Stimulated activated CD8-positive, alpha-beta memory T cell treated with anti-CD3 and anti-CD28 coated beads, Interleukin-4, amount 100 ng/mL, for 4 hours (primary cell): ENCODE results near the gene FLT3LG.
"Not testable (repeated sequence)": the region's sequence is repeated elsewhere in the genome, so short reads cannot be mapped to it uniquely, and the experiment has no call there.

Experiments used
- DNase-seq, 2 donors: peaks; one replicate each; pipeline ENCODE4 v3.0.0-alpha.2; 2020; ENCODE audit warnings: low read depth in 2 of 2, low spot score in 1 of 2

The FLT3LG gene

DNA sequence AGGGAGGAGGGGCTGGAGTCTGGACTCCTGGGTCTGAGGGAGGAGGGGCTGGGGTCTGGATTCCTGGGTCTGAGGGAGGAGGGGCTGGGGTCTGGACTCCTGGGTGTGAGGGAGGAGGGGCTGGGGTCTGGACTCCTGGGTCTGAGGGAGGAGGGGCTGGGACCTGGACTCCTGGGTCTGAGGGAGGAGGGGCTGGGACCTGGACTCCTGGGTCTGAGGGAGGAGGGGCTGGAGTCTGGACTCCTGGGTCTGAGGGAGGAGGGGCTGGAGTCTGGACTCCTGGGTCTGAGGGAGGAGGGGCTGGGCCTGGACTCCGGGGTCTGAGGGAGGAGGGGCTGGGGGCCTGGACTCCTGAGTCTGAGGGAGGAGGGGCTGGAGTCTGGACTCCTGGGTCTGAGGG is 12.9 kb upstream of the FLT3LG start:
- DNase-seq, result not testable (repeated sequence)

DNA sequence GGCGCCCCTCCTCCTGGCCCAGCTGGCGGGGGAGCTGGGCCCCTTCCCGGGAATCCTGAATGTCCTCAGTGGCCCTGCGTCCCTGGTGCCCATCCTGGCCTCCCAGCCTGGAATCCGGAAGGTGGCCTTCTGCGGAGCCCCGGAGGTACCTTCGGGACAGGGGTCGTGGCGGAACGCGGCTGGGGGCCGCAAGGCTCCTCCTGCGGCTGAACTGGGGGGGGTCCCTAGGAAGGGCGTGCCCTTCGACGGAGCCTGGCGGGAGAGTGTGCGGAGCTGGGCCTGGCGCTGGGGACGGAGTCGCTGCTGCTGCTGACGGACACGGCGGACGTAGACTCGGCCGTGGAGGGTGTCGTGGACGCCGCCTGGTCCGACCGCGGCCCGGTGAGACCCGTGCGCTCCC is 12.4 kb upstream of the FLT3LG start:
- no peak for DNase-seq

DNA sequence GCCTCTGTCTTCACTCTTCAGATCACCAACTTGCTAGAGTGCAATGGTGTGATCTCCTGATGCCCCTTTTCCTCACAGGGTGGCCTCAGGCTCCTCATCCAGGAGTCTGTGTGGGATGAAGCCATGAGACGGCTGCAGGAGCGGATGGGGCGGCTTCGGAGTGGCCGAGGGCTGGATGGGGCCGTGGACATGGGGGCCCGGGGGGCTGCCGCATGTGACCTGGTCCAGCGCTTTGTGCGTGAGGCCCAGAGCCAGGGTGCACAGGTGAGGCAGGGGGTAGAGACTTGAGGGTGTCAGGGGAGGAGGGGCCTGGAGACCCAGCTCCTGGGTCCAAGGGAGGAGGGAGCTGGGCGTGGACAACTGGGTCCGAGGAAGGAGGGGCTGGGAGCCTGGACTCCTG is 11.5 kb upstream of the FLT3LG start:
- DNase-seq, result no peak

DNA sequence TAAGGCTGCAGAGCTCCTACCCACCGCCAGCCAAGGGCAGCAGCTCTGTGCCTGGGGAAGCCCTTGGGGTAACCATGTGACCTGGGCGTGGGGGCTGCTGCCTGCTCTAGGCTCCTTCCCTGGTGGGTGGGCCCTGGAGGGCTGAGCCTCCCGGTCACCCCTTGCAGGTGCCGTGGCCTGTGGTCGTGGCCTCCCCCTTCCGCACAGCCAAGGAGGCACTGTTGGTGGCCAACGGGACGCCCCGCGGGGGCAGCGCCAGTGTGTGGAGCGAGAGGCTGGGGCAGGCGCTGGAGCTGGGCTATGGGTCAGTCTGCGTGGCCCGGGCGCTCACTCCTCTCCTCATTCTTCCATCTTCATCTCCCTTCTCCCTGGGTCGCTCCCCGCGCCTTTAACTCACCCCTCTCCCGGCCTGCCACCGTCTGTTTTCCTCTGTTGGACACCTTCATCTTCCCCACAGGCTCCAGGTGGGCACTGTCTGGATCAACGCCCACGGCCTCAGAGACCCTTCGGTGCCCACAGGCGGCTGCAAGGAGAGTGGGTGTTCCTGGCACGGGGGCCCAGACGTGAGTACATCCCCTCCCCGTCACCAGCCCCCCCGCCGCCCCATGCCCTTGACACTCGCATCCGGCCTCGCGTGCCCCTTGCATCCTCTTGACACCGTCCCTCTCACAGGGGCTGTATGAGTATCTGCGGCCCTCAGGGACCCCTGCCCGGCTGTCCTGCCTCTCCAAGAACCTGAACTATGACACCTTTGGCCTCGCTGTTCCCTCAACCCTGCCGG is 9.9 kb upstream of the FLT3LG start:
- DNase-seq, result no peak

DNA sequence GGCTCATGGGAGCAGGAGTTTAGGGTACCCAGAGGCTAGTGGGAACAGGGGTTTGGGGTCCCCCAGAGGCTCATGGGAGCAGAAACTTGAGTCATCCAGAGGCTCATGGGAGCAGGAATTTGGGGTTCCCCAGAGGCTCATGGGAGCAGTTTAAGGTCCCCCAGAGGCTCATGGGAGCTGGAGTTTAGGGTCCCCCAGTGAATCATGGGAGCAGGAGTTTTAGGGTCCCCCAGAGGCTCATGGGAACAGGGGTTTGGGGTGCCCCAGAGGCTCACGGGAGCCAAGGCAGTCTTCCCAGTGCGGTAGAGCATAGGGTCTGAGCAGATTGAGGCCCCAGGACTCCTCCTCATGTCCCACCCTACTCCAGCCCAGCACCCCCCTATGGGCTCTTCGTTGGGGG is 8.6 kb upstream of the FLT3LG start:
- DNase-seq, result no peak

DNA sequence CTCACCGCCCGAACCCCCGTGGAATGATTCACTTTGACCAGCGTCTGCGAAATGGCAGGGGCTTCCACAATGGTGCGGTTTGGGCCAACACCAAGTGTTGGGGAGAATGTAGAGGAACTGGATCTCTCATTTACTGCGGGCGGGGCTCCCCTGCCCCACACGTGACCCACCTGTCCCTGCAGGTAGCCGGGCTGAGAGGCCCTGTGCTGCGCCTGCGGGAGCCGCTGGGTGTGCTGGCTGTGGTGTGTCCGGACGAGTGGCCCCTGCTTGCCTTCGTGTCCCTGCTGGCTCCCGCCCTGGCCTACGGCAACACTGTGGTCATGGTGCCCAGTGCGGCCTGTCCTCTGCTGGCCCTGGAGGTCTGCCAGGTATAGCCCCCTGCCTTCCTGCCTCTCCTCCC is 5.8 kb upstream of the FLT3LG start:
- no peak for DNase-seq

DNA sequence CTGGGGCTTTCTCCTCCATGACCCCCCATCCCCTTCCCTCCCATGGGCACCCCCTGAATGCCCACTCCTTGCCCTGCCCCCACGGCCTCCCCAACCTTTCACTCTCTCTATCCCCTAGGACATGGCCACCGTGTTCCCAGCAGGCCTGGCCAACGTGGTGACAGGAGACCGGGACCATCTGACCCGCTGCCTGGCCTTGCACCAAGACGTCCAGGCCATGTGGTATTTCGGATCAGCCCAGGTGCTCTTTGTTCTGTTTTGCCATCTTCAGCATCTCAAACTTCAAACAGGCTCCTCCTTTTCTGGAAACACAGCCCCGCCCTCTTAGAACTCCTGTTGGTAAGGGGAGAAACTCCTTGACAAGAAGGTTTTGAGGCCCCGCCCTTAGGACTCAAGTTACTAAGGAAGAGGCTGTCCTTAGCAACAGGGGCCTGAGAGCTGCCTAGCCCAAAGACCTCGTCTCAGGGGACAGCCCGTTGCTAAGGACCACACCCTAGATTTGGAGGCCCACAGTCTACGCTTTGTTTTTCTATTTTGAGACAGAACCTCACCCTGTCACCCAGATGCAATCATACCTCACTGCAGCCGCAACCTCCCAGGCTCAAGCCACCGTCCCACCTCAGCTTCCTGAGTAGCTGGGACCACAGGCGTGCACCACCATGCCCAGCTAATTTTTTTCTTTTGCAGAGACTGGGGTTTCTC is 5.1 kb upstream of the FLT3LG start:
- DNase-seq, result peak in 1 of 2 donors; percentile 66

DNA sequence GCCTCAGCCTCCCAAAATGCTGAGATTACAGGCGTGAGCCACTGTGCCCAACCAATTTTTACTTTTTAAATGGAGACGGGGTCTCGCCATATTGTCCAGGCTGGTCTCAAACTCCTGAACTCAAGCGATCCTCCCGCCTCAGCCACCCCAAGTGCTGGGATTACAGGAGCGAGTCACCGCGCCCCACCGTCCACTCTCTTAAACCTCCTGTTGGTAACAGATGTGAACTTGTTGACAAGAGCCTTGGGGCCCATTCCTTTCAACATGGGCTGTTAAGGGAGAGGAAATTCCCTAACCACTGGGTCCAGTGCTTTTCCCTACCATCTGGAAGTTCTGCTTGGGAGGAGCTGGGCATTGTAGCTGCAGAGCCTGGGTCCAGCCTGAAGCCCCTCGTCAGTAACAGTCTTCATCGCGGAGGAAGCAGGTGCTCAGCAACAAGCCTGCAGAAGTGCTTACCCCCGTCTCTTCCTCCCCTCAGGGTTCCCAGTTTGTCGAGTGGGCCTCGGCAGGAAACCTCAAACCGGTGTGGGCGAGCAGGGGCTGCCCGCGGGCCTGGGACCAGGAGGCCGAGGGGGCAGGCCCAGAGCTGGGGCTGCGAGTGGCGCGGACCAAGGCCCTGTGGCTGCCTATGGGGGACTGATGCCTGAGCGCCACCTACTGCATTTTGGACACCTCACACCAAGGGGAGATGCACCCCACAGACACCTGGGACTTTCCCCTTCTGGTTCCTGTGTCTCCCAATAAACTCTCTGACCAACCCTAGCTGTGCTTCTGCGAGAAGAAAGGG is 4.0 kb upstream of the FLT3LG start:
- peak; percentile 39 to 73 for DNase-seq

DNA sequence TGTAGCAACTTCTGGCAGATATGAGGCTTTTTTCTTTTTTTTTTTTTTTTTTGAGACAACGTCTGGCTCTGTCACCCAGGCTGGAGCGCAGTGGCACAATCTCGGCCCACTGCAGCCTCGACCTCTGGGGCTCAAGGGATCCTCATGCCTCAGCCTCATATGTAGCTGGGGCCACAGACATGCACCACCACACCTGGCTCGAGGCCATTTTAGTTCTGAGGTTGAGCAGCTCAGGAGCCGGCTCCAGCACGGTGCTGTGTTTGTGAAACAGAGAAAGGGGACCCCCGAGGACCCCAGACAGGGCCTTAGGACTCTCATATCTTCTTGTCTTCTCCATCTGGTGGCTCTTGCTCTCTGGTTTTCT is 3.4 kb upstream of the FLT3LG start:
- no peak for DNase-seq

DNA sequence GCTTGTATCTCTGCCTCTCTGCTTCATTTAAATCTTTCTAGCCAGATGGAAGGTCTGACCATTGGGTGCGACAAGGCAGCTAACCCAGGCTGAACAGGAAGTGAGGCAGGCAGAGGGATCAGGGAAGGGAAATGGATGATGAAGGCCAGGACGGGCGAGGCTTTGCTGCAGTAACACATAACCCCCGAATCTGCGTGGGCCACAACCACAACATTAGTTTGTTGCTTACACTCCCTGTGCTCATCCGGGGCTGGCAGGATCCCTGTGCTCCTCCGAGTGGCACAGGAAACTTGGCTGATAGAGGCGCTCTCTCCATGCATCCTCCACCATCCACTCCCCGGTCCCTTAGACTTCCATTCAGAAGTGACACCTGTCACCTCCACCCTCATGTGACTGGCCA is 1.1 kb upstream of the FLT3LG start:
- DNase-seq, result no peak

DNA sequence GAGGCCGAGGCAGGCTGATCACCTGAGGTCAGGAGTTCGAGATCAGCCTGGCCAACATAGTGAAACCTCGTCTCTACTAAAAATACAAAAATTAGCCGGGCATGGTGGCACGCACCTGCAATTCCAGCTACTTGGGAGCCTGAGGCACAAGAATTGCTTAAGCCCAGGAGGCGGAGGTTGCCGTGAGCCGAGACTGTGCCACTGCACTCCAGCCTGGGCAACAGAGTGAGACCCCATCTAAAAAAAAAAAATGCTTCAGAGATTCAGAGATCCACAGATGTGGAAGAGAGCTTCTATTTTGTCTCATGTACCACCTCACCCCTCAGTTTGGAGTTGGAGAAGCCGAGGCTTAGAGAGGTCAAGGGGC is 531 bp upstream of the FLT3LG start:
- not testable (repeated sequence) for DNase-seq

DNA sequence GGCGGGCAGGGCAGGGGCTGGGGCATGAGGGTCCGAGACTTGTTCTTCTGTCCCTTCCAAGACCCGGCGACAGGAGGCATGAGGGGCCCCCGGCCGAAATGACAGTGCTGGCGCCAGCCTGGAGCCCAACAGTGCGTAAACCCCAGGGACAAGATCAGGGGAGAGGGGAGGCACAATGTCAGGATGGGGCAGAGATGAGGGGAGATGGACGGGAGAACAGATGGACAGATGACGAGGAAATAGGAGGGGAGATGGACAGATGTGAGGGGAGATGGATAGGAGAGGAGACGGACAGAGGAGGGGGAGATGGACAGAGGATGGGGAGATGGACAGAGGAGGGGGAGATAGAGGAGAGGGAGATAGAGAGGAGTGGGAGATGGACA is 518 bp downstream of the FLT3LG start:
- DNase-seq, result no peak

DNA sequence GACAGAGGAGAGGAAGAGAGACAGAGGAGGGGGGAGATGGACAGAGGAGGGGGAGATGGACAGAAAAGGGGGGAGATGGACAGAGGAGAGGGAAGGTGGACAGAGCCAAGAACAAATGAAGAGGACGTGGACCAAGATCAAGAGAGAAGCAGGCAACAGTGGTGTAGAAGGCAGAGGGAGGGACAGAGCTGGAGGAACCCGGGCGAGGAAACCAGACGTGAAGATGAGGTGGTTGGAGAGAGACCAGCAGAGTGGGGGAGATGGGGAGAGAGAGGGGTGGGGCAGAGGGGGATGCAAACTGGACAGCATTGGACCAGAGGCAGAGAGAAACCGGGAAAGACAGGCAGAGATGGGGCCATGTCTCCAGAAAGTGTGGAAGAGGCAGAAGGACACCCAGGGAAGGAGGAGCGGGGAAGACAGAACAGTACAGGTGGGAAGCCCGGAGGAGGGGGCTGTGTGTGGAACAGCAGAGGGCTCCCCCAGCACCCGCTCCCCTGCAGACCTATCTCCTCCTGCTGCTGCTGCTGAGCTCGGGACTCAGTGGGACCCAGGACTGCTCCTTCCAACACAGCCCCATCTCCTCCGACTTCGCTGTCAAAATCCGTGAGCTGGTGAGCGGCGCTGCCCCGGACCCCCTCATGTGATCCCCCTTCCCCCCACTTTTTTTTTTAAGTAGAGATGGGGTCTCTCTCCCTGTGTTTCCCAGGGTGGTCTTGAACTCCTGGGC is 1.3 kb downstream of the FLT3LG start:
- DNase-seq, result no peak

DNA sequence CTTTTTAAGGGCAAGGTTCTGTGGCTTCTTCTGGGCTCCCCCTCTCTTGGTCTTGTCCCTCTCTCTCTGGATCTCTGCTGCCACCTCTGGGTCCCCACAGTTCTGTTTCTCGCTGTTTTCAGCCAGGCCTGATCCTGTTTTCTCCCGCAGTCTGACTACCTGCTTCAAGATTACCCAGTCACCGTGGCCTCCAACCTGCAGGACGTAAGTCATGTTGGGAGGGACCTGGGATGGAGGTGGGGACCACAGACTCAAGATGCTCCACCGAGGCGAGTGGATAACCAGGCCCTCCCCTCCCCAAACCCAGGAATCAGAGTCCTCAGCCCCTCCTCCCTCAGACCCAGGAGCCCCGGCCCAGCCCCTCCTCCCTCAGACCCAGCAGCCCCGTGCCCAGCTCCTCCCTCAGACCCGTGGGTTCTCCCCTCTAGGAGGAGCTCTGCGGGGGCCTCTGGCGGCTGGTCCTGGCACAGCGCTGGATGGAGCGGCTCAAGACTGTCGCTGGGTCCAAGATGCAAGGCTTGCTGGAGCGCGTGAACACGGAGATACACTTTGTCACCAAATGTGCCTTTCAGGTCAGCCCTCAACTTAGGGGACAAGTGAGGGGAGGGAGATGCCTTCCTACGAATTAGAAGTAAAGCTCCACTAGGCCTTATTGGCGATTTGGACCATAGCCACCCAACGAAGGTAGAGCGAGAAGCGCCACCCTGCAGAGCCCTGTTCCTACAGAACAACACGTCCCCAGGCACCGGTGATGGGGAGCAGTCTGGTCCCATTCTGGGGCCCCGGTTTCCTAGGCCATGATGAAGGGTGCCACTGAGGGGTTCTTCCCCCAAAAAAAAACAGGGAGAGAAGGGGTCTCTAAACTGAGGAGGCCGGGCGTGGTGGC is 2.2 kb downstream of the FLT3LG start:
- no peak for DNase-seq

DNA sequence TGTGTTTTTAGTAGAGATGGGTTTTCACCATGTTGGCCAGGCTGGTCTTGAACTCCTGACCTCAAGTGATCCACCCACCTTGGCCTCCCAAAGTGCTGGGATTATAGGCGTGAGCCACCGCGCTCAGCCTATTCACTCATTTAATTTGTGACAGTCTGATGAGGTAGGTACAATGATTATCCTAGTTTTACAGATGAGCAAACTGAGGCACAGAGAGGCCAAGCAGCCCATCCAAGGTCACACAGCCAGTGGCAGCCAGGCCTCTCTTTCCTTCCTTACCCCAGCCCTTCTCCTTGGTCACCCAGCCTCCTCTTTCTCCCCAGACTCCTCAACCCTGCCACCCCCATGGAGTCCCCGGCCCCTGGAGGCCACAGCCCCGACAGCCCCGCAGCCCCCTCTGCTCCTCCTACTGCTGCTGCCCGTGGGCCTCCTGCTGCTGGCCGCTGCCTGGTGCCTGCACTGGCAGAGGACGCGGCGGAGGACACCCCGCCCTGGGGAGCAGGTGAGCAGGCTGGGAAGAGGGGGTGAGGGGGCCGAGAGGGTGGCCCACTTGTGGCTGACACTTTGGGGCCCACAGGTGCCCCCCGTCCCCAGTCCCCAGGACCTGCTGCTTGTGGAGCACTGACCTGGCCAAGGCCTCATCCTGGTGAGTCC is 6.1 kb downstream of the FLT3LG start:
- no peak for DNase-seq

DNA sequence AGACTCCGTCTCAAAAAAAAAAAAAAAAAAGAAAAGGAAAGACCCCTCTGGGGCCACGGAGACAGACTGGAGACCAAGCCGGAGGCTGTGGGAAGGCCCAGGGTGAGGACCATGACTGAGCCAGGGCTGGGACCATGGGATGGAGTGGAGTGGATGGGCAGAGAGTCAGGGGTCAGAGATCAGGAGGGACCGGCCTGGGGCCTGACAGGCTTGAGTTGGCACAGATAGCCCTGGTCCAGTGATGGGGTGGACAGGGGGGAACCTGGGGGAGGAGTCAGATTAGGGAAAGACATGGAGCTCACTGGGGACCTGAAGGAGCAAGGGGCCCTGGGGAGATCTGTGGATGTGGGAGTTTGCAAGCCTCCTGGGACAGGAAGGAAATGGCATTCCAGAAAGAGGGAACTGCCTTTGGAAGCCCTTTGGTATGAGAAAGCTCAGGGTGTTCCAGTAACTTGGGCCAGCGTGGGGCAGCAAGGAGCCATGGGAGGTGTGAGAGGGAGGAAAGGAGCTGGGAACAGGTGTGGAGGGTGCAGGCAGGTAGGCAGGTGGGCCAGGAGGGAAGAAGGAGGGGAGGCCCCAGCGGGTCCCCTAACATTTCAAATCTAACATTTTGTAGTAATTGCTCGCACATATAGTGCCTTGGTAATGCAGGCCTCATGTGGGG is 7.1 kb downstream of the FLT3LG start:
- DNase-seq, result no peak

DNA sequence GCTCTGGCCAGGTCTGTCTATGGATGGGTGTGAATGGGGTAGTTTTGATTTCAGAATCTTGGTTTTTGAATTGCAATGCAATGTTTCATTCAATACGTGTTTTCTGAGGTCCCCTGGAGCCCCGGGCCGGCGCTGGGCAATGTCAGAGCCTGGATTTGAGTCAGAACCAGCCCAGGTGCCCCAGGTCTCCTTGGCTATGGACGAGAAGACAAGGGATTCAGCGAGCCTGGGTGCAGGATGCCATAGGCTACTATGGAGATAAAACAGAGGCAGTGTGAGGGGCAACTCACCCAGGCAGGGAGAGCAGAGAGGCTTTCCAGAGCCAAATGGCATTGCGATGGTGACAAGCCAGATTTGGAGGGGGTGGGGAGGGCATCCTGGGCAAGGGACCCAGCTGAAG is 12.2 kb downstream of the FLT3LG start:
- no peak for DNase-seq

DNA sequence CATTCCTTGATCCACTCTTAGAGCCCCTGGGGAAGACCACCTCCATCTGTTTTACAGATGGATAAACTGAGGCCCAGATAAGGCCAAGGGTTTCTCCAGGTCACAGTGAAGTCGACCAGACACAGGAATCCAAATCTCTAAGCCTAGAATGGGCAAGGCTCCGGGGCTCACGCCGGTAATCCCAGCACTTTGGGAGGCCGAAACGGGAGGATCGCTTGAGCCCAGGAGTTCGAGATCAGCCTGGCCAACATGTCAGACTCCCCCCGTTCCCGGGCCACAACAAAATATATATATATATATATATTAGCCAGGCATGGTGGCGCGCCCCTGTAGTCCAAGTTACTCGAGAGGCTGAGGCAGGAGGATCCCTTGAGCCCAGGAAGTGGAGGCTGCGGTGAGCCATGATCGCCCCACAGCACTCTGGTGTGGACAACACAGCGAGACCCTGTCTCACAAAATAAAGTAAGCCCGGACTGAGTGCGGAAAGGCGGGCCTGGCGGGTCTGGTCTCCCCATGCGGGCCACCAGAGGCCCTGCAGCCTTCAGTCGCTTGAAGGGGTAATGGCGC is 12.8 kb downstream of the FLT3LG start:
- DNase-seq, result no peak
